Activated naive CD4-positive, alpha-beta T cell treated with Interleukin-2 at 50 U/mL for 16 hours (primary cell): ENCODE measurements around the gene SFRP5.

Experiments used
- DNase-seq: peaks from one replicate; pipeline ENCODE4 v3.0.0-alpha.2; 2020

The SFRP5 gene

DNA sequence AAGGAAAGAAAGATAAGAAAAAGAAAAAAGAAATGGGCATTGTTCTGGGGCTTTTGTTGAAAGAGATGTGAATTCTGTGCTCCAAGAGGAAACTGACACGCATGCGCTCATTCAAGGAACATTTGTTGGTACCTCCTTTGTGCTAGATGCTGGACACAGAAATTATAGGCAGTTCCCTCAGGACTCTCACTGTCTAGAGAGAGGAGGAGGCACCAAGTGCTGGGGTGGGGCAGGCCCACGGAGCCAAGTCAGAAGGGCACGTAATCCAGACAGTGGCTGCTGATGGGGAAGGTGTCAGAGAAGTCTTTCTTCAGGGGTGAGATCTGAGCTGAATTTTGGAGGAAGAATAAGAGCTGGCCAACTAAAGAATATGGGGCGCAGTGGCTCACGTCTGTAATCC lies 37.8 kb downstream of the SFRP5 start:
- no peak for DNase-seq

DNA sequence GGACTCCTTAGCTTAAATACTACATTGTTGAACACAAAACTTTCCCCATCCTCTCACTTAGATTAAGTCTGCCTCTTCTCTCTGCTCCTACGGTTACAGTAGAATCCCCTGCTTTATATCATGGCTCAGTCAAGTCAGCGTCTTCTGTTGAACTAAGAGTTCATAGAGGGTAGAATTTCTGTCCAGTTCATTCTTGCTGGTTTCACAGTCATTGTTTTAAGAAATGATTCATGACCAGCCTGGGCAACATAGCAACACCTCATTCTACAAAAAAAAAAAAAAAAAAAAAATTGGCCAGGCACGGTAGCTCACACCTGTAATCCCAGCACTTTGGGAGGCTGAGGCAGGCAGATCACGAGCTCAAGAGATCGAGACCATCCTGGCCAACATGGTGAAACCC lies 38.5 kb downstream of the SFRP5 start:
- no peak for DNase-seq

DNA sequence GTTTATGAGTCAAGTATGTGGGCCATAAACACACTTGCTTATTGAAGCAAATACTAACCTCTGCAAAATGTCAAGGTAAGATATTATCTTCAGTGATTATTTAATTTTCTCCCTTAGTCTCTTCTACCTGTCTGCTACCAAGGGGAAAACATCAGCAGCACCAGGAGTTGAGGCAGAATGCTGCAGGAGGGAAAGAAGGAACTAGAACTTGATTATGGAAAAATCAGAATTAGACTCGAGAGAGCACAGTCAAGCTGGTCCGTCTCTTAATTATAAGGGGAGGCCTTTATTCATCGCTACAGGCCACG lies 39.8 kb downstream of the SFRP5 start:
- DNase-seq, result no peak

DNA sequence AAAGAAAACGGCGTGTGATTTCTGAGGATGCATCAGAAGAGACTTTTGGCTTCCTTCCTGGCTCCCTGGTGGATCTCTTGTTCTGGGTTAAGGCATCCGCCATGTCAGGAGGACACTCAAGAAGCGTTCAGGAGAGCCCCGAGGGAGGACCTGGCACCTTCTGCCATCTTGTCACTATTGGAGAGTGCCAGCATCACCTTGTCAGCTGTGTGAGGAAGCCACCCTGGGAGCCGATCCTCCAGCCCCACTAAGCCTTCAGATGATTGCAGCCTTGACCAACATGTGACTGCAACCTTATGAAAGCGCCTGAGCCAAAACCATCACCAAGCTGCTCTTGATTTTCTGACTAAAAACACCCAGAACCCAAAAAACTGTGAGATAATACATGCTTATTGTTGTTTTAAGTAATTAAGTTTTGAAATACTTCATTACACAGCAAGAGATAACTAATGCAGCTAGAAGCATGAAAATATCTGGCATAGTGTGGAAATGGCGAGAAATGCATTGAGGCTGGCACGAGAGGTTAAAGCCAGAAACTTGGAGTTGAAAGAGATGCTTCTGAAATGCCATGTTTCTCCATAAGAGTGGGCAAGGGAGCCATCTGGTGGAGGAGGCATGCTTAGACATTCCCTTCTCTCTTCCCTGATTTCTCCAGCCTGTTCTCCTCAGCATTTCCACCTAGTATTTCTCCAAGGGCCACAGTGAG lies 40.3 kb downstream of the SFRP5 start:
- peak; percentile 51 for DNase-seq

DNA sequence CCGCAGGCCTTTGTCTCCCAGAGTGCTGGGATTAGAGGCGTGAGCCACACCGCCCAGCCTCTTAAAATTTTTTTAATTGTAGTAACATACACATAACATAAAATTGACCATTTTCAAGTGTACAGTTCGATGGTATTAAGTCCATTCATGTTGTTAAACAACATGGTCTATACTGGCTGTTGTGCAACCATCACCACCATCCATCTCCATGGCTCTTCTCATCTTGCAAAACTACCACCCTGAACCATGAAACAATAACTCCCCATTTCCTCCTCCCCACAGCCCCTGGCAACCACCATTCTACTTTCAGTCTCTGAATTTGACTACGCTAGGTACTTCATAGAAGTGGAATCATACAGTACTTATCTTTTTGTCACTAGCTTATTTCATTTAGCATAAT lies 42.8 kb downstream of the SFRP5 start:
- no peak for DNase-seq

DNA sequence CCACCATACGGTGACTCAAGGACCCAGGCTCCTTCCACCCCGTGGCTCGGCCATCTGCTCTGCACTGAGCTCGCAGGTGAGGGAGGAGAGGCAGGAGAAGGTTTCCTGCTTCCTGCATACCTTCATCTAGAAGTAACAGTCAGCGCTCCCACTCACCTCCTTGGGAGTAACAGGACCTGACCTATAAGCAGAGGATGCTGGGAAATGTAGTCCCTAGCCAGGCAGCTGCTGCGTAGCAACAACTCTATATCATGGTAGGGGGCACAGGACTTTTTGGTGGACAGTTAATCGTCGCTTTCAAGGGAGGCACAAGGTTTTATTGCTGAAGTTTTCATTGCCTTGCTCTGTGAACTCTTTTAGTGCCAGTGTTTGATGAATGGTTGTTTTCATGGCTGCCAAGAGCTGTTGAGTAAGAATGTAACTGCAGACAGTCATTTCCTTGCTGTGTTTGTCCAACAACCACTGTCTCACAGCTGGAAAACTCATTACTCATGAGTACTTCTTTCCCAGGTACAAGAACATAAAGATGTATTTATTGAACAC lies 45.1 kb downstream of the SFRP5 start:
- no peak for DNase-seq

DNA sequence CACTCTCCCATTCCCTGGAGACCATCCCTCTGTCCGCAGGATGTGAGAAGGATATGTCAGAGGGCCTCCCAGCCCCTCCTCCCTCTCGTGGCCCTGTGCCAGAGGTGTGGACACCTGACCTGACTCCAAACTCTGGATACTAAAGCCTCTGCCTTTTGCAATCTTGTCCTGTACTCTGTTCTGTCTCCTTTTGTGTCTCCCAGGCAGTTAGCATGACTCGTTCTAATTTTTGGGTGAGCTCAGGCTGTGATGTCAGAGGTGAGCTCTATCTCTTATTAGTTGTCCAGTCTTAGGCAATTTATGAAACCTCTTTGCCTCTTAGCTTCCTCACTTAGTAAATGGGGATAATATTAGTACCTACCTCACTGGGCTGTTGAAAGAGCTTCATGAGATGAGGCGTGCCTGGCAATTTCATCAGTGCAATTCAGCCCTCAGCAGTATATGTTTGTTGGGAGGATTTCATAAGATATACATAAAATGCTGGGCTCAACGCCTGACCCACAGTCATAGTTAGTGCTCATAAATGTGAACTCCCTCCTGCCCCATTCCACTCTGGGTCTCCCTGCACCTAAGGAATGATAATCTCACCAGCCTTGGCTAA lies 47.4 kb downstream of the SFRP5 start:
- DNase-seq, result no peak

DNA sequence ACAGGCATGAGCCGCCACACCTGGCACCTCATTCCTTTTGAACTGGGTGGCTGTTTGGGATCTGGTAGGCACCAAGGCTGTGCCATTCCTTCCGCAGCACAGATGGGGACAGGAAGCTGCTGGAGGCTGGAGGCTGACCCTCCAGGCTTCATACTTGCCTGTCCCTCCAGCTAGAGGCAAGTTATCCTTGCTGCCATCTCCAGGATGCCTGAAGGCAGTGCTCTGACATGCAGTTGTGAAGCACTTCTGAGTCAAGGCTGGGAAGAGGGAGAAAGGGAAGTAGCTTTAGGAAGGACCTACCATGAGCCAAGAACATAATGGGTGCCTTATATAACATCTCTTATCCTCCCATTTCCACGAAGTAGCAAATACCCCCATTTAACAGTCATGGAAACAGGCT lies 48.8 kb downstream of the SFRP5 start:
- no peak for DNase-seq

DNA sequence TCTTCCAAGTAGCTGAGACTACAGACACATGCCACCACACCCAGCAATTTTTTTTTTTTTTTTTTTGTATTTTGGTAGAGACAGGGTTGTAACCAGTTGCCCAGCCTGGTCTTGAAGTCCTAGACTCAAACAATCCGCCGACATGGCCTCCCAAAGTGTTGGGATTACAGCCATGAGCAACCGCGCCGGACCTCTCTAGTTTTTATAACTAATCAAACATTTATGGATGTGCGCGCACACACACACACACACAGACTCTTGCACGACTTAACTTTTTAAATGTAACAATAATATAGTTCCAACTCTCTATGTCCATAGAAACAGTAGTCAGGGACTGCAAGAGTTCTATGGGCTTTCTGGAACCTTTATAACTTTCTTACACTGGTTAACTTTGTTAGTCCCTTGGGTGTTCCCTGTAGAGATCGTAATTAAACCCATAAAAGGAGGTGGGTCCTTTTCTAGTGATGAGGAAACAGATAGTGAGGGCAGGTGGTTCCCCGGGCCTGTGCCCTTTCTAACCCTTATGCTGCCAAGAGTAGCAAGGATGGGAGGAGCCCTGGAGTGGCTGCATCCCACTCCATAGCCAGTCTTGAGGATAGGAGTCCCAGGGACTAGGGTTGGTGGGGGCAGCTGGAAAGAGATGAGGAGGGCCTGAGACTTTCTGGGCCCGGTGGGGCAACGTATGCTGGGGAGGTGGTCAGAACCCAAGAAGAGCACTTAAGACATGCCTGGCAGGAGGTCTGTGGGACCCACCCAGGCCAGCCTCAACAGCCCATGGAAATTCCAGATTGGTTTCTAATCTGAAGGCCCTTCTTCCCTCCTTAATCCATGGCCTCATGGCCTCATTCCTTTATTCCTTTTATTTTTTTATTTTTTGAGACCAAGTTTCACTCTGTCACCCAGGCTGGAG lies 49.7 kb downstream of the SFRP5 start:
- DNase-seq, result no peak

DNA sequence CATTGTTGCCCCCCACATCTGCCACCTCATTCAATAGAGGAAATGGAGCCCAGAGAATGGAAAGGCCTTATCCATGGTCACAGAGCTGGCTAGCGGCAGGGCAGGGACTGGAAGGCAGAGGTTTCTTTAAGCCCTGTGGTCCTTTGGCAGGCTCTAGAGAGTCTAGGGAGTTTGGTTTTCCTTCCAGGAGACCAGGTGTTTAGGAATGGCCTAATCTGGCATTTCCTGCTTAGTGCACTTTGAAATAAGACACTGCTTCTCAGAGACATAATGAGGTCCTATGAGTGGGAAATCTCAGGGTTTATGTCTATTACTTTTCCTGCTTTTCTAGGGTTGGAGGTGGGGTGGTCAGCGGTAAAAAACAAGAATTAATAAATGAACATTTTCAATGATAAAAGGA lies 52.2 kb downstream of the SFRP5 start:
- DNase-seq, result no peak

DNA sequence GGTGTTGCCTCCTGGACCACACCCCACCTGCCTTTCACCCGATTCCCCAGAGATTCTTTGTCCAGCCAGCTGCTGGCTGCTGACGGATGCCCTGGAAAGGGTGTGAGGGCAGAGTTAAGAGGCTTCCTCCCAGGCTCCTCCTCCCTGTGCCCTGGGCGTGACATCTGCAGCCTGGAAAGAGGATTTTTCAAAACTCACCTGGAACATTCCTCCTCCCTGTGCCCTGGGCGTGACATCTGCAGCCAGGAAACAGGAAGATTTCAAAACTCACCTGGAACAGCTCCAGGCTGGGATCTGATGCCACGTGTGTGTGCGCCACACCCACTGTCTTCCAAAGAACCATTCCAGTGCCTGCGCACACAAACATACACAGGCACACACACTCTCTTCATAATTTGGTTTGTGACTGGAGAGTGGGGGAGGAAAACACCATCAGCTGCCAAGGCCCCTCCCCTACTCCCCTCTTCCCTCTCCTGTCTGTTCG lies 53.1 kb downstream of the SFRP5 start:
- DNase-seq, result no peak

DNA sequence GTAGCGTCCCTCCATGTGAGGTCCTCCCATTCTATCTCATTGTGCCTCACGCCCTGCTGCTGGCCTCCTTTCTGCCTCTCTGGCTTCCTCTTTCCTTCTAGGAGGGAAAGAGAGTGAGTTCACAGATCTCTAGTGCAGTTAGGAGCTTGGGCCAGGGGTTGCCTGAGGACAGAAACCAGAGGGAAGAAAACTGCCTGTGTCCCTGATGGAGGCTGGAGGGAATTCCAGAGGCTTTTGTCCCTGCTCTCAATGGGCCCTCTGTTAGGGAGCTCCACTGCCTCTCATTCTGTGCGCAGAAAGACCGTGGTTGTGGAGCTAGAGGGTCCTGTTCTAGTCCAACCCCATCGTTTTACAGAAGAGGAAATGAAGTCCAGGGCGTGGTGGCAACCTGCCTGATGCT lies 53.6 kb downstream of the SFRP5 start:
- DNase-seq, result no peak

DNA sequence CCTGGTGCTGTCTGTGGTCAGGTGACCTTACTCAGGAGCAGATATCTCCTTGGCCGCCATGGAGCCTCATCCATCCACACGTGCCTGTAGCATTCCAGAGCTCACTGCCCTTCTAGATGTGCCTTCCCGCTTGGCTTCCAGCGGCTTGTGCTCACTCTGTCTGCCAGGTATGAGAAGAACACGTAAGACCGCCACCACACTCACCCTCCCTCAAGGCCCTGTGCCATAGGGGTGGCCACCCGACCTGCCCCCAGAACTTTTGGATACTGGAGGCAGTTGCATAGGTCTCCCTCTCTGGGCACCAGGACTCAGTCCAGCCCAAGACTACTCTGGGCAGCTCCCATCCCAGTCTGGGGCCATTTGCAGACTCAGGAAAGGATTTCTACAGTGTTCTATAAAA lies 54.2 kb downstream of the SFRP5 start:
- DNase-seq, result no peak
